ENCODE results near the gene FAM131A. TPM values are rescaled to one million over a fixed set of nuclear protein-coding genes. Genes with fewer than 3 reads are reported as not detected.

FAM131A gene
- total RNA-seq, 1 experiment from 2014 or later, result 13.9 TPM

DNA sequence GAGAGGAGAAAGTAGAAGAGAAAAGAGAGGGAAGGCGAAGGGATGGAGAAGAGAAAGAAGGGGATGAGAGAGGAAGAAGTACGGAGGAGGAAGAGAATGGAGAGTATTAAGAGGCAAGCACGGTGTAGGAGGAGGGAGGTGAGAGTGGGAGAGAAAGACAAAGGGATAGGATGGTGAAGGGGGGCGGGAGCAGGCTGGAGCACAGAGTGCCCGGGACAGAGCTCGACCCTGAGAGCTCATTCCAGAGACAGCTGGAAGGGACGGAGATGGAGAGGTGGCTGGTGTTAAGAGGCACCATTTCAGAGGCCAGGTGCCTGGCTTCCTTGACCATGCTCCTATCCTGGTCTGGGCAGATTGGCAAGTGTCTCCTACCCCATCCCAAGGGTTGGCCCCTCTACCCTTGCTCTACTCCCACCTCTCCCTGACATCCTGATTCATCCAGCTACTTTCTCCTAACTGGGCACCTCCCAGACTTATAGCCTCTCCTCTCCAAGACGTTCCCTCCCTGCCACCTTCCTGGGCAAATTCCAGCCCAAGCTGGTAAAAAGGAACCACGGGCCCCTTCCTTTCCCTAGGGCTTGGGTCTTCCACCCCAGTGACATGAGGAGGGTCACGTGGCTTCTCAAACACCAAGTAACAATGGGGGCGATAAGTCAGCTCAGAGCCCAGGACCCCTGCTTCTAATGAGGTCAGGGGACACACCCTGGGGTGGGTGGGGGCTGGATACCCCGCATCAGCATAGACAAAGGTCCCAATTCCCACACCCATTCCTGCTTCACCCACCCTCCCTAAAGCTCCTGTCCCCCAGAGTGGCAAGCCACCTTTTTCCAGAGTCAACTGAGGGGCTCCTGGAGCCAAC, 22.9 kb downstream of the FAM131A start:
- H3K27me3 ChIP-seq (replicated peaks), result no peaks in the 10 kb centered on the region
- no peaks in the 10 kb centered on the region for H3K9me3 ChIP-seq (replicated peaks)
- H3K4me1 ChIP-seq (replicated peaks), result peaks cover 65% of the 10 kb centered on the region
- no peak overlapping the region for H3K27ac ChIP-seq
- peaks cover 52% of the 10 kb centered on the region for H3K36me3 ChIP-seq
- peak in 1 of 2 experiments; percentile 20 for DNase-seq (ENCODE audit: low read depth in 1 of 2, low spot score in 2 of 2)
- H3K4me3 ChIP-seq, result peak overlapping the region; percentile 90

DNA sequence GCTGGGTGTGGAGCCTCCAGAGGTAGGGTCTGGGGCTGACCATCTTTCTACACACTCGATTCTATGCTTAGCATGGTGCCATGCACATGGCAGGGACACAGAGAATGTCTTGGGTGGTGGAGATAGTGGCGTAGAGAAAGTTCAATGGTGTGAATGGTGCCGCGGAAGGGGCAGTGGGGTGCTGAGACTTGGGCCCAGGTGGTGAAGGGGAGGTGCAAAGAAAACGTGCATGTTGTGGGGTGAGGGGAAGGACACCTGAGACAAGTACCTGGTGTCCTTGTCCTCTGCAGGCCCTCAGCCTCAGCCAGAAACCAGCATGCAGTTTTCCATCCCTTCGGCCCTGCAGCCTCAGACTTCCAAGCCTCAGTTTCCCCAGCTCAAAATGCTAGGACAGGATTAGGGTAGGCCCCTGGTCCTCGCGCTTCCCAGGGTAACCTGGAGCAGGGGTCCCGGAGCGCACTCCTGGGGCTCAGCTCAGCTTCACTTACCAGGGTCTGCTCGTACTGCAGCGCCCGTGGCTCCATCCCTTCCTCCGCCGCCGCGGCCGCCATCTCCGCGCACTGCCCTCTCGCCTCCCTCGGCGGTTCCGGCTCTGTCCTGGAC, 23.6 kb downstream of the FAM131A start:
- peaks cover 58% of the 10 kb centered on the region for H3K4me1 ChIP-seq (replicated peaks)
- H3K27ac ChIP-seq, result peak overlapping the region; percentile 99
- DNase-seq (ENCODE audit: low read depth in 1 of 2, low spot score in 2 of 2), result peak in 1 of 2 experiments; percentile 11
- peaks cover 54% of the 10 kb centered on the region for H3K36me3 ChIP-seq
- no peaks in the 10 kb centered on the region for H3K9me3 ChIP-seq (replicated peaks)
- H3K27me3 ChIP-seq (replicated peaks), result no peaks in the 10 kb centered on the region
- peak overlapping the region; percentile 90 for H3K4me3 ChIP-seq

DNA sequence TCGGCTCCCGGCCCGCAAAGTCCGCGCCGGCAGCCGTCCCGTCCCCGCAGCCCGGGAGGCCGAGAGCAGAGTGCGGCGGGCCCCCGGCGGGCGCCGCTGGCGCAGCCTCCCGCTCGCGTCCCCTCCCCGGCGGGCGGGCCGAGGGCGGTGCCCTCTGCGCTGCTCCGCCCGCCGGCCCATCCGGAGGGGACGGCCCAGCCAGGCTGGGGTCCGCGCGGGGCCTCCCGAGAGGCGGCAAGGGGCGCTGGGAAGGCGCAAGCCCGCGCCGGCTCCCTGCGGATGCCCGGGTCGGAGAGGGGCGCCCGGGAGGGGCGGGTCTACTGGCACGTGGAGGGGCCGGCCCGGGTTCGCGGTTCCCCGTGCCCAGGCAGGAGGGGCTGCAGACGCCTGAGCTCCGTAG, 24.1 kb downstream of the FAM131A start, which contains the start of the genes CLCN2 and POLR2H:
Gene CLCN2, minus strand, starts transcription at position 74 of the 400 bp plus-strand sequence. CDS start 126 bp downstream, outside the sequence.
Gene POLR2H, plus strand, starts transcription at position 179 of the 400 bp plus-strand sequence. CDS start 1,783 bp downstream, outside the sequence.
- DNase-seq (ENCODE audit: low read depth in 1 of 2, low spot score in 2 of 2), result peak in 1 of 2 experiments; percentile 51
- H3K4me3 ChIP-seq, result peak within 1 kb of the TSS; percentile 90

GRCh38 chr3:184361932-184362667, 24.7 kb downstream of the FAM131A start:
- H3K9me3 ChIP-seq (replicated peaks), result no peaks in the 10 kb centered on the region
- H3K36me3 ChIP-seq, result peaks cover 54% of the 10 kb centered on the region
- H3K4me3 ChIP-seq, result peak overlapping the region; percentile 90
- peak overlapping the region; percentile 99 for H3K27ac ChIP-seq
- no peaks in the 10 kb centered on the region for H3K27me3 ChIP-seq (replicated peaks)
- peak in 1 of 2 experiments; percentile 57 for DNase-seq (ENCODE audit: low read depth in 1 of 2, low spot score in 2 of 2)
- peaks cover 47% of the 10 kb centered on the region for H3K4me1 ChIP-seq (replicated peaks)

More for the DNA sequence above, 24.1 kb downstream of the FAM131A start, which contains the start of the genes CLCN2 and POLR2H:
- Histone ChIP-seq H3K27me3 (replicated peaks) (no peaks in the 10 kb centered on the region), H3K4me1 (replicated peaks) (peaks cover 53% of the 10 kb centered on the region), H3K9me3 (replicated peaks) (no peaks in the 10 kb centered on the region), H3K36me3 (peaks cover 54% of the 10 kb centered on the region), H3K27ac (peak within 1 kb of the TSS; percentile 99)

- peak overlapping the region; percentile 99 for H3K27ac ChIP-seq
- DNase-seq (ENCODE audit: low read depth in 1 of 2, low spot score in 2 of 2), result peak; percentile 92 to 96
- no peaks in the 10 kb centered on the region for H3K27me3 ChIP-seq (replicated peaks)
These were observed 25.5 kb downstream of the FAM131A start for GRCh38 chr3:184362668-184363546.

DNA sequence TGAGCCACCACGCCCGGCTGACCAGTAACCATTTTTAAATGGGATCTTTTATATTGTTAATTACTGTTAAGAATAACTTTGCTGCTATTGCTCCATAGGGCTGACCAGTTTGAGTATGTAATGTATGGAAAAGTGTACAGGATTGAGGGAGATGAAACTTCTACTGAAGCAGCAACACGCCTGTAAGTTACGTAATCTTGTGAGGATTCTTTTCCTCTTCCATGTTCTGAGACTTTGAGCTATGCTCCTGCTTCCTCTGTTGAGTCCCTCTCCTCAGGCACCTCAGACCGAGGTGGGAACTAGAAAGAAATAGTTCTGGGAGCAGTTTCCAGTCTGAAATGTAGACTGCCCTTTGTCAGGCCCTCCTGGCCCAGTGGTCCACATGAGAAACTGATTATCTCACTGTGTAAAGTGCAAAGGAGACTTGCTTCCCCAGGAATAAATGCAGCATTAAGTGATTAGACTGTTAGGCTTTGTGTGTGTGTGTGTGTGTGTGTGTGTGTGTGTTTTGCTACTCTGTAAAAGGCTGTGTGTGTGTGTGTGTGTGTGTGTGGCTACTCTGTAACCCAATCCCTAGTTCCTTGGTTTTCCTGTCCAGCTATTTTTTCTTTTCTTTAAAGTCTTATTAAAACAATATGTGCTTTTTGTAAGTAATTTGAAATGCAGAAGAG, 29.4 kb downstream of the FAM131A start:
- Histone ChIP-seq H3K4me3 (no peak overlapping the region), H3K9me3 (replicated peaks) (no peaks in the 10 kb centered on the region), H3K4me1 (replicated peaks) (peaks cover 18% of the 10 kb centered on the region; the same call in 1 of the 2 replicates), H3K27ac (no peak overlapping the region), H3K36me3 (peaks cover 49% of the 10 kb centered on the region), H3K27me3 (replicated peaks) (no peaks in the 10 kb centered on the region)
- DNase-seq (ENCODE audit: low read depth in 1 of 2, low spot score in 2 of 2), result no peak

More at GRCh38 chr3:184362668-184363546, 25.5 kb downstream of the FAM131A start:
- H3K4me1 ChIP-seq (replicated peaks), result peaks cover 44% of the 10 kb centered on the region
- H3K36me3 ChIP-seq, result peaks cover 50% of the 10 kb centered on the region
- H3K4me3 ChIP-seq, result peak overlapping the region; percentile 90
- H3K9me3 ChIP-seq (replicated peaks), result no peaks in the 10 kb centered on the region

DNA sequence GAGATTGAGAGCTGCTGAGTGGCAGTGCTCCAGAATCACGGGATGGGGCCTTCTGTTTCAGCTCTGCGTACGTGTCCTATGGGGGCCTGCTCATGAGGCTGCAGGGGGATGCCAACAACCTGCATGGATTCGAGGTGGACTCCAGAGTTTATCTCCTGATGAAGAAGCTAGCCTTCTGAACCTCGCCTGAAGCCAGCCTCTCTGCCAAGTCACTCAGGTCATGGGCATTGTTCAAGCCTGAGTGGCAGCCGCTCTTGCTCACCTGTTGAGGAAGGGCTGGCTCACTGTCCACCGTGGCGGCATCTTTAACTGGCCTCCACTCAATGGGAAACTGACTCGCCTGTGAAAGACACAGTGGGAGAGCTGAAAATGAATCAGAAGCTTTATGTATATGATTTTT, 30.7 kb downstream of the FAM131A start:
- H3K4me1 ChIP-seq (replicated peaks), result peaks cover 9% of the 10 kb centered on the region; the same call in 1 of the 2 replicates
- H3K9me3 ChIP-seq (replicated peaks), result no peaks in the 10 kb centered on the region
- H3K27ac ChIP-seq, result no peak overlapping the region
- peaks cover 49% of the 10 kb centered on the region for H3K36me3 ChIP-seq
- DNase-seq (ENCODE audit: low read depth in 1 of 2, low spot score in 2 of 2), result no peak
- no peak overlapping the region for H3K4me3 ChIP-seq
- H3K27me3 ChIP-seq (replicated peaks), result no peaks in the 10 kb centered on the region

DNA sequence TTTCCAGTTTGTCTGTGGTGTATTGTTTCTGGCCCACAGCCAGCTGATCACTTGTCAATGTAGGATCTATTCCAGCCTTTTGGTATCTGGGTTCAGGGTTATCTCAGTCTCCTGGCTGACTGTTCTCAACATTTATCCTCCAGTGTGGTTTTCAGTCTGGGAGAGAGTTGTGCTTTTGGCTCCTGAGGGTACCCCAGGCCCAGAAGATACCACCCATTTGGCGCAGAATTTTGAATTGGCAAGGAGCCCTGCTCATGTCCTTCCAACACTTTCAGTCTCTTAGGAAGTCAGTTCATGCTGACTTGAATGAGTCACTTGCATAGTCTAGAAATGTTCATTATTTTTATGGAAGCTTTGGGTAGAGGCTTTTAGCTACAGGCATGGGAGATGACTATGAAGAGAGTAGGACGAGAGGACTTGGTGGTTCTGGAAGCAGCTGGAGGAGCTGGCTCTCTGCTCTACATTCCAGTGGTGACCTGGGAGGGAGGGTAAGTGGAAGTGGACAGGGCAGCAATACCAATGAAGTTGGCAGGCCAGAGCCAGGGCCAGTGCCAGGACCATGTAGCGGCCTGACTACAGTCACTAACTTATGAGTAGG, 31.3 kb downstream of the FAM131A start:
- H3K4me3 ChIP-seq, result no peak overlapping the region
- H3K27me3 ChIP-seq (replicated peaks), result no peaks in the 10 kb centered on the region
- peaks cover 5% of the 10 kb centered on the region; the same call in 1 of the 2 replicates for H3K4me1 ChIP-seq (replicated peaks)
- no peak overlapping the region for H3K27ac ChIP-seq
- H3K9me3 ChIP-seq (replicated peaks), result no peaks in the 10 kb centered on the region
- no peak for DNase-seq (ENCODE audit: low read depth in 1 of 2, low spot score in 2 of 2)
- H3K36me3 ChIP-seq, result peaks cover 46% of the 10 kb centered on the region

DNA sequence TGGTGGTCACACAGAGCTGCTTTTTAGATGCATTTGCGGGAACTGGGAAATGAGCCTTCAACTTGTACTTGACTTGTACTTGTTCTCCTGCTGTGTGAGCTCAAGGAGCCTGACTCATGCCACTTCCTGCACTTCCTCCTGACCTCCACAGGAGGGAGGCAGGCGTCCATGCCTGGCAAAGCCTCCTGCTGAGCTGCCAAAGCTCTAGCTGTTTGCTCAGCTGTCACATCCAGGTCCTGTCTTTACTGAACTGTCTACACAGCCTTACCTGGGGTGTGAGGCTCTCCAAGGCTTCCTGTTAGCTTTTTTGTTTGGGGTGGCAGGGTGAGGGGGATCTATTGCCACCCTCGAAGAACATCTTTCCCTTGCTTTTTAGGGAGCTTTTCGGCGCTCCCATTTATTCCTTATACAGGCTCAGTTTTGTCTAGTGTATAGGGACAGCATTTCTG, 34.2 kb downstream of the FAM131A start:
- no peaks in the 10 kb centered on the region for H3K4me1 ChIP-seq (replicated peaks)
- no peaks in the 10 kb centered on the region for H3K27me3 ChIP-seq (replicated peaks)
- H3K9me3 ChIP-seq (replicated peaks), result no peaks in the 10 kb centered on the region
- no peak overlapping the region for H3K4me3 ChIP-seq
- DNase-seq (ENCODE audit: low read depth in 1 of 2, low spot score in 2 of 2), result peak; percentile 58 to 76
- H3K36me3 ChIP-seq, result peaks cover 21% of the 10 kb centered on the region
- H3K27ac ChIP-seq, result no peak overlapping the region

DNA sequence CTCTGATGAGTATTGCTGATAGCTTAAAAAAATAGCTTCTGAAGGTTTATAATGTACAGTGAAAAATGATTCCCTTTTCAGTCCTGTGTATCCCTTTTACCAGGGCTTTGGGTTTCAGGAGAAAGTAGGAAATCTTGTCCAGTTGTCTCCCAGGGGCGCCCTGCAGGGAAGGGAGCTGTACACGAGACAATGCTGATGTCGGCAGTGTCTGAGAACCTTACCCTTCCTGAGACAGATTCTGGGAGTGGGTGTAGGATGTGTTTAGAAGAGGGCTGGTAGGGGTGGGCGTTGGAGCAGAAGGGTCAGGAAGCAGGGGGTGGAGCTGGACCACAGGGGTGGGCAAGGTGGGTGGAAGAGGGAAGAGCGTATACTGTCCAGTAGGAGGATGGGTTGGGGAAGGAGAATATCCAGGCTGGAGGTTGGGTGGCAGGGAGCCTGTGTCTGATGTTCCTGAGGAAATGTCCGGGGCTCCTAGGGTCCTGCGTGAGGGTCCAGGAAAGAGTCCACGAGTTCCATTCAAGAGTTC, 35.0 kb downstream of the FAM131A start:
- Histone ChIP-seq H3K4me1 (replicated peaks) (no peaks in the 10 kb centered on the region), H3K27ac (no peak overlapping the region), H3K27me3 (replicated peaks) (no peaks in the 10 kb centered on the region), H3K9me3 (replicated peaks) (no peaks in the 10 kb centered on the region), H3K36me3 (peaks cover 16% of the 10 kb centered on the region), H3K4me3 (no peak overlapping the region)
- DNase-seq (ENCODE audit: low read depth in 1 of 2, low spot score in 2 of 2), result no peak

GRCh38 chr3:184372911-184373310, 35.5 kb downstream of the FAM131A start:
- H3K4me3 ChIP-seq, result no peak overlapping the region

DNA sequence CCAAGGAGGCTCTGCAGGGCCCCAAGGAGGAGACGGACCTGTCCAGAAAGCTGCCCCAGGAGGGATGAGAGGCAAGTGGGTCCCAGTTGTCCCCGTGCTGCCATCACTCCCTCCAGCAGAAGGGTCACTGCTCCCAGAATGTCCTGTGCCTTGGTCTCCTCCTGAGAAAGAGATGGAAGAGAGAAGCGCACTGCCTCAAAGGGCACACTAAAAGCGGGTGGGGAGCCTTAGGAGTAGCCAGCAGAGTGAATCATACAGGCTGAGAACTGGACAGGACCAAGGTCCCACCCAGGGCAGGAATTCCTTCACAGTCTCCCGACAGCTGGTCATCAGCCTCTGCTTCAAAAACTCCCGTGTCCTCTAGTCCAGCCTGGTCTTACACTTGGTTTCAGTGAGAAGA, 36.0 kb downstream of the FAM131A start:
- DNase-seq (ENCODE audit: low read depth in 1 of 2, low spot score in 2 of 2), result no peak
- Histone ChIP-seq H3K4me3 (no peak overlapping the region), H3K27ac (no peak overlapping the region), H3K36me3 (peaks cover 7% of the 10 kb centered on the region), H3K27me3 (replicated peaks) (no peaks in the 10 kb centered on the region), H3K9me3 (replicated peaks) (no peaks in the 10 kb centered on the region), H3K4me1 (replicated peaks) (no peaks in the 10 kb centered on the region)

More at GRCh38 chr3:184372911-184373310, 35.5 kb downstream of the FAM131A start:
- DNase-seq (ENCODE audit: low read depth in 1 of 2, low spot score in 2 of 2), result no peak
- no peaks in the 10 kb centered on the region for H3K27me3 ChIP-seq (replicated peaks)
- H3K4me1 ChIP-seq (replicated peaks), result no peaks in the 10 kb centered on the region
- H3K9me3 ChIP-seq (replicated peaks), result no peaks in the 10 kb centered on the region
- no peak overlapping the region for H3K27ac ChIP-seq
- peaks cover 12% of the 10 kb centered on the region for H3K36me3 ChIP-seq
